Measurements from ENCODE around the gene VPS37D.
"Not testable (repeated sequence)": the region's sequence is repeated elsewhere in the genome, so short reads cannot be mapped to it uniquely, and the experiment has no call there.

VPS37D gene

DNA sequence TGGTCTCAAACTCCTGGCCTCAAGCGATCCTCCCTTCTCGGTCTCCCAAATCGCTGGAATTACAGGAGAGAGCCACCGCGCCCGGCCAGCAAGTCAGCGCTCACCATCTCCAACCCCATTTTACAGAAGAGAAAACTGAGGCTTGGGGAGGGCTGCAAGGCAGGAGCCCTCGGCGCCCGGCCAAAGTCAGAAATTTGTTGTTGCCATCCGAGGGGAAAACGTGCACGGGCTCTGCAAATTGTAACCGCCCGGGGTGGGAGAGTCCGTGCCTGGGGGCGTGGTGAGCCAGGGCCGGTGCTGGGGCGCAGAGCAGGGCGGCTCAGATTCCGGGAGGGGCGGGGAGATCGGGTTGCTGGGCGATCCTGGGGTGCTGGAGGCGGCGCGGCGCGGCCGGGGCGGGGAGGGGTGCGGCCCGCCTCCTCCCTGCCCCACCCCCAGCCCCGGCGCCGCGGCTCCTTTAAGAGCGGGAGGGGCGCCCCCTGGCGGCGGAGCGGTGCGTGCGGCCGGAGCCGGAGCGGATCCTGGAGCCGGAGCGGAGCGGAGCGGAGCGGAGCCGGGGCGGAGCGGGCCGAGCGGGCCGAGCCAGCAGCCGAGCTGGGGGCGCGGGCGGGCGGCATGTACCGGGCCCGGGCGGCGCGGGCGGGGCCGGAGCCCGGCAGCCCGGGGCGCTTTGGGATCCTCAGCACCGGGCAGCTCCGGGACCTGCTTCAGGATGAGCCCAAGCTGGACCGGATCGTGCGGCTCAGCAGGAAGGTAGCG lies at the start of gene VPS37D:
Gene VPS37D, plus strand, starts transcription at position 488 of the 759 bp plus-strand sequence. Its CDS starts 128 bp downstream, at position 616.
- Histone ChIP-seq H3K36me3 (ENCODE audit: low read depth) (no peaks in the 10 kb centered on the region), H3K4me3 (ENCODE audit: severe bottlenecking) (peak within 1 kb of the TSS; percentile 88), H3K27me3 (ENCODE audit: insufficient read depth, poor library complexity, severe bottlenecking) (no peaks in the 10 kb centered on the region), H3K4me1 (ENCODE audit: insufficient read depth, poor library complexity, severe bottlenecking) (no peaks in the 10 kb centered on the region), H3K9me3 (ENCODE audit: severe bottlenecking) (no peaks in the 10 kb centered on the region), H3K27ac (ENCODE audit: poor library complexity, severe bottlenecking) (no peak within 1 kb of the TSS)
- DNase-seq (ENCODE audit: low spot score) (peak; percentile 89), ATAC-seq (ENCODE audit: low read depth) (peak; percentile 93)
- TF ChIP-seq CTCF (IDR thresholded peaks at IDR 0.05; ENCODE audit: poor library complexity, severe bottlenecking): peak; percentile 96

GRCh38 chr7:73618538-73618937 lies 49.1 kb upstream of the VPS37D start:
- ATAC-seq (ENCODE audit: low read depth): no peak
- no peak for TF ChIP-seq CTCF (IDR thresholded peaks at IDR 0.05; ENCODE audit: poor library complexity, severe bottlenecking)
- Histone ChIP-seq H3K27ac (ENCODE audit: poor library complexity, severe bottlenecking) (no peak overlapping the region), H3K4me3 (ENCODE audit: severe bottlenecking) (no peak overlapping the region), H3K4me1 (ENCODE audit: insufficient read depth, poor library complexity, severe bottlenecking) (no peaks in the 10 kb centered on the region), H3K9me3 (ENCODE audit: severe bottlenecking) (no peaks in the 10 kb centered on the region), H3K36me3 (ENCODE audit: low read depth) (no peaks in the 10 kb centered on the region), H3K27me3 (ENCODE audit: insufficient read depth, poor library complexity, severe bottlenecking) (peaks cover 9% of the 10 kb centered on the region)
- DNase-seq (ENCODE audit: low spot score): no peak

- not testable (repeated sequence) for H3K4me1 ChIP-seq (ENCODE audit: insufficient read depth, poor library complexity, severe bottlenecking); ATAC-seq (ENCODE audit: low read depth); H3K27ac ChIP-seq (ENCODE audit: poor library complexity, severe bottlenecking); H3K9me3 ChIP-seq (ENCODE audit: severe bottlenecking); H3K36me3 ChIP-seq (ENCODE audit: low read depth); H3K4me3 ChIP-seq (ENCODE audit: severe bottlenecking); DNase-seq (ENCODE audit: low spot score)
- H3K27me3 ChIP-seq (ENCODE audit: insufficient read depth, poor library complexity, severe bottlenecking): peaks cover 12% of the 10 kb centered on the region
These were observed 48.2 kb upstream of the VPS37D start for GRCh38 chr7:73619394-73619793.

DNA sequence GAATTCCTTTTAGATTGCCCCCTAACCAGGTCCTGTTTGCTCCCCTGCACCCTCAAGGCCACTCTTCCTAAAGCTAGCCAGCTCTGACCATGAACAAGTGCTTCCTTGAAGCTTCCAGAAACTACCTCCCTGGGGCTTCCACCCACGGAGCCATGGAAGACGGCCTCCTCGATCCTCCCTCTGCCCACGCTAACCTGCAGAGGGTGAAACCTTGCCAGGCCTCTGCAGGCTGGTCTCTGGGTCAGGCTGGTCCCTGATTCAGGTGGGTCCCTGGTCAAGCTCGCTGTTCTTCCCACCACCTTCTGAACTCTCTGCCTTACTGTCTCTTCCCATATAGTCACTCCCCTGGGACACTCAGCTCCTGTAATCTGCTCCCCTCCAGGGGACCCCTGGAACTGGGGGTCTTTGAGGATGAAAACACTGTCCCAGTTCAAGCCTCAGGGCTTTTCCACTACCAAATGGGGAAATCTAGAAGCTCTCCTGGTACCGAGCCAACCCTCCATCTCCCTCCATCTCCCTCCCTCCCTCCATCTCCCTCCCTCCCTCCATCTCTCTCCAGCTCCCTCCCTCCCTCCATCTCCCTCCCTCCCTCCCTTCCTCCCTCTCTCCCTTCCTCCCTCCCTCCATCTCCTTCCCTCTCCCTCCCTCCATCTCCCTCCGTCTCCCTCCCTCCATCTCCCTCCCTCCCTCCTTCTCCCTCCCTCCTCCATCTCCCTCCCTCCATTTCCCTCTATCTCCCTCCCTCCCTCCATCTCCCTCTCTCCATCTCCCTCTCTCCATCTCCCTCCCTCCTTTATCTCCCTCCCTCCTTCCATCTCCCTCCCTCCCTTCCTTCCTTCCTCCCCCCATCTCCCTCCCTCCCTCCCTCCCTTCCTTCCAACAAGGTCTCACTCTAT lies 46.2 kb upstream of the VPS37D start:
- ATAC-seq (ENCODE audit: low read depth): no peak

More for the DNA sequence above, 46.2 kb upstream of the VPS37D start:
- no peaks in the 10 kb centered on the region for H3K9me3 ChIP-seq (ENCODE audit: severe bottlenecking)
- no peaks in the 10 kb centered on the region for H3K36me3 ChIP-seq (ENCODE audit: low read depth)
- H3K4me1 ChIP-seq (ENCODE audit: insufficient read depth, poor library complexity, severe bottlenecking): no peaks in the 10 kb centered on the region
- no peak overlapping the region for H3K27ac ChIP-seq (ENCODE audit: poor library complexity, severe bottlenecking)
- H3K4me3 ChIP-seq (ENCODE audit: severe bottlenecking): no peak overlapping the region
- DNase-seq (ENCODE audit: low spot score): no peak
- peaks cover 12% of the 10 kb centered on the region for H3K27me3 ChIP-seq (ENCODE audit: insufficient read depth, poor library complexity, severe bottlenecking)
- no peak for TF ChIP-seq CTCF (IDR thresholded peaks at IDR 0.05; ENCODE audit: poor library complexity, severe bottlenecking)
